CD4-positive, alpha-beta T cell treated with Interleukin-4 for 4 hours (primary cell): ENCODE data around the gene PHF23.

Experiments used
- DNase-seq: peaks from one replicate; pipeline ENCODE4 v3.0.0-alpha.2; 2020

PHF23 gene

GRCh38 chr17:7219812-7220592 is 19.3 kb downstream of the PHF23 start, which contains the start of the genes ACADVL and DLG4:
Gene ACADVL (plus strand): TSS chr17:7219938. CDS start chr17:7219985, 47 bp downstream.
Gene DLG4 (minus strand): TSS chr17:7219836.
- DNase-seq = peak; percentile 81

GRCh38 chr17:7219229-7219811 is 19.9 kb downstream of the PHF23 start:
- DNase-seq = no peak

GRCh38 chr17:7218758-7219157 is 20.5 kb downstream of the PHF23 start:
- no peak for DNase-seq

DNA sequence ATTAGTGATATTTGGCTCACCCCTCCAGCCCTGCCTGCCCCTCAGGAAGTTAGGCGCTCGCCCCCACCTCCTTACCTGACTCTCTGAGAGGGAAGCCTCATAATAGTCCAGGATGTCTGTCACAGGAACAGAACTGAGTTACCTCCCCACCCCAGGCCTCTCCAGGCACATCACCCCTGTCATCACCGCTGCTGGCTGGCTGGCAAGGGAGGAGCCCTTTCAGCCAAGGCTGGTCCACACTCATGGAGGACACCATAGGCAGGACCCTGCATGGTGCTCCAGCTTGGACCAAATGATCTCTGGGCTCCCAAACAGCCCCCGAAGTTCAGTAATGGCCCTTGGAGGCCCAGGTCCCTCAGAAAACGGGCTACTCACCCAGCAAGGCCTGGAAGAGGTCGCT is 21.1 kb downstream of the PHF23 start:
- no peak for DNase-seq

DNA sequence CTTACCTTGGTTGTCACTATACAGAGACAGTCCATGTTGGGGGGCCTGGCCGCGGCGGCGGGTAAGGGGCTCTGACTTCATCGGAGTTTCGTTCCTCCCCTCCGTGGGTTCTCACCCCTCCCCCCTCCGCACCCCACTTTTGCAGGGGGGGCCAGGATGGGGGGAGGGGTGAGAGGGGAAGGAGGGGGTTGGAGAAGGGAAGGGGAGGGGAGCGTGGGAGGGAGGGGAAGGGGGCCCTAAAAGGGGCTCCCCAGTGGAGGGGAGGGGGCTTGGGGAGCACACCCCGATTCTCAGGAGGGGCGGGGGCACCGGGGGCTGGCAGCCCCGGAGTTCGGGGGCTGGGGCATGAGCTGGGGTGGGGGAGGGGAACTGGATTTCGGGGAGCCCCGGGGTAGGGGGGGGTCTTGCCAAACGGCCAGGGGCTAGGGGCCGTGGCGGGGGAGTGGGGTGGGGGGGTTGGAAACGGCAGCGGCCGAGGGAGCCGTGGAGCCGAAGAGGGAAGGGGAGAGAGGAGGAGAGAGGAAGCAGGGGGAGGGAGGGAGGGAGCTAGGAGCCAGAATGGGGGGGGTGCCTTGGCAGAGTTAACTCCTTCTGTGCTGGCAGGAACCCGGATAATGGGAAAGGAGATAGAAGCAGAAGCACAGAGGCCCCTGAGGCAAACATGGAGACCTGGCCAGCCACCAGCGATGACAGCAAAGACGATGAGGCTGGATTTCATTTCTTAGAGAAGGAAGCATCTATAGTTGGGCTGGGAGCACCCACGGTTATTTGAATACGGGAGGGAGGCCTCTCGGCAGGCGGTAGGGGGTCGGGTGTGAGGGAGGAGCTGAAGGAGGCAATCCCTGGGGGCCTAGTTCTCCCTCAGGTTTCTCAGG is 21.9 kb downstream of the PHF23 start:
- no peak for DNase-seq

GRCh38 chr17:7216242-7217112 is 22.8 kb downstream of the PHF23 start:
- no peak for DNase-seq

- DNase-seq = peak; percentile 32
Observed at GRCh38 chr17:7215652-7216180, 23.5 kb downstream of the PHF23 start.

DNA sequence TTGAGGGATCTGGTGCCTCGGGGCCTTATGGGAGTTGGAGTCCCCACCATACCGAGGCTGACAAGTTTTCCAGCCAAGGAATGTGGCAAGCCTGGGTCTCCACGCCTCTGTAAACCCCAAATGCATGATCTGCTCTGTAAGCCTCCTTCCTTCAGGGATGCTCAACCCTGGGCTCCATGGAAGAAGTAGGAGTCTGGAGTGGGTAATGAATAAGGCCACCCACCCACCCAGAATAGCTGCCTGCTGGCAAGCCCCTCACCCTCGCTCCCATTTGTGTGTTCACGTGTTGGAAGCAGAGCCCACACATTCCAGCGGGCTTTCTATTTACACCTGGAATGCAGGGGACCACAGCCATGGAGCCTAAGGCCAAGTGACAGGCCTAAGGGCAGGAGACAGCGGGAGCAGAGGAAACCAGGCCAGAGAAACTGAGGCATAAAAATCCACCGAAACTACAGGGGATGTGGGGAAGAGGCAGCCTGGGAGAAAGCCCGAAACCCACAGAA is 24.1 kb downstream of the PHF23 start:
- DNase-seq = no peak

GRCh38 chr17:7214300-7215135 is 24.7 kb downstream of the PHF23 start:
- DNase-seq = peak; percentile 100

DNA sequence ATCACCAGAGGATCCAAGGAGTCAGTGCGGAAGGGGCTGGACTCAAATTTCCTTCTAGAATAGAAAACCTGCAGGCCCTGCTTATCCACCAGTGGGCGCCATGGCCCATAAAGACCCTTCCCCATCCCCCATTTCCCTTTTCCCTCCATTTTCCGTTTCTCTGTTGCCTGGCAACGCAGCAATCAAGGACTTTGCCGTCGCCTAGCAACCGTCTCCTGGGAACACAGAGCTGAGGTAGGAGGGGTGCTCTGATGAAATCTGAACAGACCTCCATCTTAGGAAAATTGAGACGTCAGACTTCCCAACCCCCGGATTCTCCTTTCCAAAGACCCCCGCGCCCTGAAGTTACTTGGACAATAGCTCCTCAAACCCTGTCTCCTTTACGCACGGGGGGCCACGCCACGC is 25.4 kb downstream of the PHF23 start:
- peak; percentile 91 for DNase-seq

DNA sequence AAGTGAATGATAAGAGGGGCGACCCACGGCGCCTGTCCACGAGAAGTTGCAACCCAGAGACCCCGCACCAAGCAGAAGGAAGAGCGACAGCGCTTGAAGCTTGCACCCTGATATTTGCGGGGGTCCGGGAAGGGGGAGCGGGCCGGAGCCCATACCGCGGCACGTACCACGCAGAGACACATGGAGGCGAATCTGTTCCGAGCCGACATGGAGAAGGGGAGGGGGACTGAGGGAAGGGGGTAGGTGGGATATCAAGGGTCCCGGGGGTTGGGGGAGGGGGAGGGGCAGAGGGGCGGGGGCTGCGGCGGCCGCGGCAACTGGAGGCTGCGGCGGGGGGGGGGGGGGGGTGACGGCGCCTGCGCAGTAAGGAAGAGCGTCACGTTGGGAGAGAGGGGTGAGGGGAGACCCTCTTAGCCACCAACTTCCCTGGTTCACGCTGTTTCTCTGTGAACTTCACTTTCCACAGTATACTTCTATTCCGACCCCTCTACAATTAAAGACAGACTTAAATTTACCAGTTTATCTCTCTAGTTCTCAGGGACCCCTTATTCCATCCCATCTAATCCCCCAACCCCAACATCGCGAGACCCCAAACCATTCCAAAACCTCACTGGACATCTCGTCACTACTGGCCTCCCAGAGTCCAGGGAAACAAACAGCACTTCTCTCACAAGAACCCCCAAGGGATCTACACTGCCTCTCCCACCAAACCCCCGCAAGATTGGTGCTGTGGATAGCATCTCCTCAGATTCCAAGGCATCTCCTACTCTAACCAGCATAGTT is 27.6 kb downstream of the PHF23 start:
- no peak for DNase-seq

GRCh38 chr17:7208754-7209460 is 30.4 kb downstream of the PHF23 start:
- no peak for DNase-seq

- DNase-seq = no peak
Observed at GRCh38 chr17:7208027-7208571, 31.2 kb downstream of the PHF23 start.

GRCh38 chr17:7207120-7208001 is 31.9 kb downstream of the PHF23 start:
- DNase-seq = no peak

- DNase-seq = no peak
Observed at GRCh38 chr17:7205561-7205960, 33.7 kb downstream of the PHF23 start.

GRCh38 chr17:7204828-7205461 is 34.3 kb downstream of the PHF23 start:
- peak; percentile 99 for DNase-seq

GRCh38 chr17:7204336-7204735 is 34.9 kb downstream of the PHF23 start:
- DNase-seq = no peak

DNA sequence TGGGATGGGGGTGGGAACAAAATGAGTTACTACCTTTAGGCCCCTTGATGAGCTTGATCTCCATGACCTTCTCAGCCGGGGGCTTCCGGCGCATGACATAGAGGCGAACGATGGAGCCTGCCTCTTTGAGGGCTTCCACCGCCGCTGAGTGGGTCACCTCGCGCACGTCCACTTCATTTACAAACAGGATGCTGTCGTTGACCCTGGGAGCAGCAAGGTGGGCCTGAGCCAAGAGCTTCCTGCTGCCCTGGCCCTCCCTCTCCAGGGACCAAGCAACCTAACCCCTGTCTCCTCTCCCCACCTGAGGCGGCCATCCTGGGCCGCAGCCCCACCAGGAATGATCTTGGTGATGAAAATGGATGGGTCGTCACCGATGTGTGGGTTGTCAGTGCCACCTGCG is 35.9 kb downstream of the PHF23 start:
- no peak for DNase-seq
